ENCODE measurements around the gene FAF1. TPM values are rescaled to one million over a fixed set of nuclear protein-coding genes. Genes with fewer than 3 reads are reported as not detected.

Gene FAF1
- total and polyA plus RNA-seq, 4 donors = 8.6 to 45.0 (median 18.2) TPM

DNA sequence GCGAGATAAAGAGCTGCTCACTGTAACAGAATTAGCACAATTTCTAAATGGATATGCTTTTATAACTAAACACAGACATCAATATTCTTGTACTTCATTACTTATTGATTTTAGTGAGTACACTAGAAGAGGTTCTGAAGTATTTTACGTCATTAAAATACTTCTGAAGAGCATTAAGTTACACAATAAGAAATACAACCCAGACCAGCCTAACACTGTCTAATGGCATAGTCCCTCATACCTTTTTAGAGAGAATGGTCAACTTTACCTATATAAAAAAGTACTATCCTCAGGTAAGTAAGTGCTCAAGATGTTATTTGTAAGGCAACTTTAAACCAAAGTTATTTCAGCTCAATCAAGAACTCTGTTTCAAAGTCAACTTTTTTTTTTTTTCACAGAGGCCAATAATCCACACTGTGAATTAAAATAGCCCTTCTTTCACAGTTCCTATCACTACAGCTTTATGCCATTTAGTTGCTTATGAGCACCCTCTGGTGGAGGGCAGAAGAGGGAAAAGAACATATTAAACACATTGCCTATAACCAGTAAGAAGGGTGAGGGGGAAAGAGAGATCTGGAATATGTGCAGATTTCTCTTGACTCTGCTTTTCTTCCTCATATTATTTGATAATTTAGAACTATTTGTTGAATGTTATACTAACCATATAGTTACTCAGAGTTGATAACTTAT is 354.7 kb downstream of the FAF1 start:
- Histone ChIP-seq H3K27ac (ENCODE audit: low read depth in 1 of 2, low read length in 2 of 2) (no peak overlapping the region), H3K4me1 (ENCODE audit: control insufficient read depth in 4 of 4, insufficient read depth in 4 of 4, low read length in 3 of 4) (no peaks in the 10 kb centered on the region), H3K9ac (ENCODE audit: low read depth in 1 of 2, low read length in 2 of 2) (no peak overlapping the region), H3K9me3 (ENCODE audit: control insufficient read depth in 4 of 4, low read length in 3 of 4) (no peaks in the 10 kb centered on the region), H3K4me3 (ENCODE audit: low read depth in 1 of 3, low read length in 3 of 3) (no peak overlapping the region), H3K36me3 (ENCODE audit: control insufficient read depth in 4 of 4, insufficient read depth in 3 of 4, low read depth in 1 of 4, low read length in 3 of 4) (no peaks in the 10 kb centered on the region), H3K27me3 (ENCODE audit: control insufficient read depth in 4 of 4, insufficient read depth in 4 of 4, low read length in 3 of 4) (no peaks in the 10 kb centered on the region)
- DNase-seq (ENCODE audit: low spot score) = no peak
- TF ChIP-seq RAD21 (IDR thresholded peaks at IDR 0.05) = peak; percentile 77 to 87
- no peak for TF ChIP-seq FOXA1 (IDR thresholded peaks at IDR 0.05)
- no peak for TF ChIP-seq GABPA (IDR thresholded peaks at IDR 0.05 in 1 of 2, conservative IDR thresholded peaks at IDR 0.05 in 1 of 2)
- TF ChIP-seq, protein P1, sequence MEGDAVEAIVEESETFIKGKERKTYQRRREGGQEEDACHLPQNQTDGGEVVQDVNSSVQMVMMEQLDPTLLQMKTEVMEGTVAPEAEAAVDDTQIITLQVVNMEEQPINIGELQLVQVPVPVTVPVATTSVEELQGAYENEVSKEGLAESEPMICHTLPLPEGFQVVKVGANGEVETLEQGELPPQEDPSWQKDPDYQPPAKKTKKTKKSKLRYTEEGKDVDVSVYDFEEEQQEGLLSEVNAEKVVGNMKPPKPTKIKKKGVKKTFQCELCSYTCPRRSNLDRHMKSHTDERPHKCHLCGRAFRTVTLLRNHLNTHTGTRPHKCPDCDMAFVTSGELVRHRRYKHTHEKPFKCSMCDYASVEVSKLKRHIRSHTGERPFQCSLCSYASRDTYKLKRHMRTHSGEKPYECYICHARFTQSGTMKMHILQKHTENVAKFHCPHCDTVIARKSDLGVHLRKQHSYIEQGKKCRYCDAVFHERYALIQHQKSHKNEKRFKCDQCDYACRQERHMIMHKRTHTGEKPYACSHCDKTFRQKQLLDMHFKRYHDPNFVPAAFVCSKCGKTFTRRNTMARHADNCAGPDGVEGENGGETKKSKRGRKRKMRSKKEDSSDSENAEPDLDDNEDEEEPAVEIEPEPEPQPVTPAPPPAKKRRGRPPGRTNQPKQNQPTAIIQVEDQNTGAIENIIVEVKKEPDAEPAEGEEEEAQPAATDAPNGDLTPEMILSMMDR (IDR thresholded peaks at IDR 0.05; ENCODE audit: low read depth, low read length, missing input control) = peak; percentile 54
- WGBS = 82% methylated on average over 2 of the region's 2 CpGs

- H3K27ac ChIP-seq (ENCODE audit: low read depth in 1 of 2, low read length in 2 of 2) = no peak overlapping the region
- 96% methylated on average over 2 of the region's 2 CpGs for WGBS
- DNase-seq (ENCODE audit: low spot score) = no peak
Measured at GRCh38 chr1:50604580-50604979, 355.5 kb downstream of the FAF1 start.

GRCh38 chr1:50603274-50604271 is 356.5 kb downstream of the FAF1 start:
- TF ChIP-seq JUND (IDR thresholded peaks at IDR 0.05) (no peak), ZBTB33 (IDR thresholded peaks at IDR 0.05) (no peak), TAF1 (conservative IDR thresholded peaks at IDR 0.05) (no peak), NR2F2 (IDR thresholded peaks at IDR 0.05) (no peak)
- TF ChIP-seq, protein P1 (IDR thresholded peaks at IDR 0.05; ENCODE audit: low read depth, low read length, missing input control) = no peak
- Histone ChIP-seq H3K9ac (ENCODE audit: low read depth in 1 of 2, low read length in 2 of 2) (no peak overlapping the region), H3K9me3 (ENCODE audit: control insufficient read depth in 4 of 4, low read length in 3 of 4) (no peaks in the 10 kb centered on the region), H3K27ac (ENCODE audit: low read depth in 1 of 2, low read length in 2 of 2) (no peak overlapping the region), H3K4me1 (ENCODE audit: control insufficient read depth in 4 of 4, insufficient read depth in 4 of 4, low read length in 3 of 4) (no peaks in the 10 kb centered on the region), H3K4me3 (ENCODE audit: low read depth in 1 of 3, low read length in 3 of 3) (no peak overlapping the region), H3K27me3 (ENCODE audit: control insufficient read depth in 4 of 4, insufficient read depth in 4 of 4, low read length in 3 of 4) (no peaks in the 10 kb centered on the region), H3K36me3 (ENCODE audit: control insufficient read depth in 4 of 4, insufficient read depth in 3 of 4, low read depth in 1 of 4, low read length in 3 of 4) (no peaks in the 10 kb centered on the region)
- no peak for DNase-seq (ENCODE audit: low spot score)
- WGBS = 92% methylated on average over 7 of the region's 7 CpGs

More at GRCh38 chr1:50604580-50604979, 355.5 kb downstream of the FAF1 start:
- no peaks in the 10 kb centered on the region for H3K27me3 ChIP-seq (ENCODE audit: control insufficient read depth in 4 of 4, insufficient read depth in 4 of 4, low read length in 3 of 4)
- no peaks in the 10 kb centered on the region for H3K36me3 ChIP-seq (ENCODE audit: control insufficient read depth in 4 of 4, insufficient read depth in 3 of 4, low read depth in 1 of 4, low read length in 3 of 4)
- H3K4me1 ChIP-seq (ENCODE audit: control insufficient read depth in 4 of 4, insufficient read depth in 4 of 4, low read length in 3 of 4) = no peaks in the 10 kb centered on the region
- no peak overlapping the region for H3K9ac ChIP-seq (ENCODE audit: low read depth in 1 of 2, low read length in 2 of 2)
- H3K9me3 ChIP-seq (ENCODE audit: control insufficient read depth in 4 of 4, low read length in 3 of 4) = no peaks in the 10 kb centered on the region
- no peak overlapping the region for H3K4me3 ChIP-seq (ENCODE audit: low read depth in 1 of 3, low read length in 3 of 3)
- TF ChIP-seq RXRA (IDR thresholded peaks at IDR 0.05) (no peak), JUND (IDR thresholded peaks at IDR 0.05) (no peak)
- TF ChIP-seq, protein P2, sequence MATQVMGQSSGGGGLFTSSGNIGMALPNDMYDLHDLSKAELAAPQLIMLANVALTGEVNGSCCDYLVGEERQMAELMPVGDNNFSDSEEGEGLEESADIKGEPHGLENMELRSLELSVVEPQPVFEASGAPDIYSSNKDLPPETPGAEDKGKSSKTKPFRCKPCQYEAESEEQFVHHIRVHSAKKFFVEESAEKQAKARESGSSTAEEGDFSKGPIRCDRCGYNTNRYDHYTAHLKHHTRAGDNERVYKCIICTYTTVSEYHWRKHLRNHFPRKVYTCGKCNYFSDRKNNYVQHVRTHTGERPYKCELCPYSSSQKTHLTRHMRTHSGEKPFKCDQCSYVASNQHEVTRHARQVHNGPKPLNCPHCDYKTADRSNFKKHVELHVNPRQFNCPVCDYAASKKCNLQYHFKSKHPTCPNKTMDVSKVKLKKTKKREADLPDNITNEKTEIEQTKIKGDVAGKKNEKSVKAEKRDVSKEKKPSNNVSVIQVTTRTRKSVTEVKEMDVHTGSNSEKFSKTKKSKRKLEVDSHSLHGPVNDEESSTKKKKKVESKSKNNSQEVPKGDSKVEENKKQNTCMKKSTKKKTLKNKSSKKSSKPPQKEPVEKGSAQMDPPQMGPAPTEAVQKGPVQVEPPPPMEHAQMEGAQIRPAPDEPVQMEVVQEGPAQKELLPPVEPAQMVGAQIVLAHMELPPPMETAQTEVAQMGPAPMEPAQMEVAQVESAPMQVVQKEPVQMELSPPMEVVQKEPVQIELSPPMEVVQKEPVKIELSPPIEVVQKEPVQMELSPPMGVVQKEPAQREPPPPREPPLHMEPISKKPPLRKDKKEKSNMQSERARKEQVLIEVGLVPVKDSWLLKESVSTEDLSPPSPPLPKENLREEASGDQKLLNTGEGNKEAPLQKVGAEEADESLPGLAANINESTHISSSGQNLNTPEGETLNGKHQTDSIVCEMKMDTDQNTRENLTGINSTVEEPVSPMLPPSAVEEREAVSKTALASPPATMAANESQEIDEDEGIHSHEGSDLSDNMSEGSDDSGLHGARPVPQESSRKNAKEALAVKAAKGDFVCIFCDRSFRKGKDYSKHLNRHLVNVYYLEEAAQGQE (IDR thresholded peaks at IDR 0.05) = no peak

Data from liver (tissue), 9 donors.